Naive B cell (primary cell): ENCODE measurements around the gene KIF25. TPM values are rescaled to one million over a fixed set of nuclear protein-coding genes. Genes with fewer than 3 reads are reported as not detected.
A peak's percentile ranks its signal among the peaks of the same experiment; 100 is the strongest.

ENCODE experiments used
- ATAC-seq, 2 donors: fragments of 150-1000 bp; cut with Tn5 transposase; 2 replicates each; pipeline ENCODE4 v1.10.0; 2021; ENCODE audit warnings: low read depth in 2 of 2, mild to moderate bottlenecking in 2 of 2, moderate library complexity in 2 of 2
- DNase-seq: peaks from one replicate; pipeline ENCODE4 v3.0.0; 2022
- H3K27ac Mint-ChIP-seq, 6 donors: one replicate each; pipeline ENCODE4 v1.8.0; 2020 to 2022; ENCODE audit warnings: mild to moderate bottlenecking in 6 of 6, mixed read lengths in 6 of 6, moderate library complexity in 5 of 6, inconsistent platforms in 2 of 6
- H3K27me3 Mint-ChIP-seq, 3 donors: one replicate each; pipeline ENCODE4 v1.8.0; 2021 to 2022; ENCODE audit warnings: mixed read lengths in 3 of 3, mild to moderate bottlenecking in 1 of 3
- H3K36me3 Mint-ChIP-seq, 2 donors: one replicate each; pipeline ENCODE4 v1.8.0; 2020 to 2022; ENCODE audit warnings: mixed read lengths in 2 of 2, inconsistent platforms in 1 of 2, mild to moderate bottlenecking in 1 of 2
- H3K4me1 Mint-ChIP-seq, 3 donors: one replicate each; pipeline ENCODE4 v1.8.0; 2020 to 2022; ENCODE audit warnings: mixed read lengths in 3 of 3, inconsistent platforms in 1 of 3, mild to moderate bottlenecking in 1 of 3, moderate library complexity in 1 of 3
- H3K4me3 Mint-ChIP-seq, 8 donors: one replicate each; pipeline ENCODE4 v1.8.0; 2020 to 2022; ENCODE audit warnings: mild to moderate bottlenecking in 8 of 8, mixed read lengths in 8 of 8, moderate library complexity in 8 of 8, inconsistent platforms in 2 of 8
- H3K9me3 Mint-ChIP-seq, 7 donors: one replicate each; pipeline ENCODE4 v1.8.0; 2020 to 2022; ENCODE audit warnings: mixed read lengths in 7 of 7, mild to moderate bottlenecking in 5 of 7, inconsistent platforms in 2 of 7, moderate library complexity in 1 of 7
- polyA plus RNA-seq, 6 donors: library from polyadenylated mRNA; unstranded; fragments of 300-500 nt; fragmentation: Illumina TruSeq; gene quantifications; one replicate each; pipeline ENCODE4 v1.2.3, GENCODE V29; 2021; ENCODE audit warnings: low read depth in 6 of 6

KIF25 gene
- polyA plus RNA-seq, 6 donors from 2014 or later = not detected

DNA sequence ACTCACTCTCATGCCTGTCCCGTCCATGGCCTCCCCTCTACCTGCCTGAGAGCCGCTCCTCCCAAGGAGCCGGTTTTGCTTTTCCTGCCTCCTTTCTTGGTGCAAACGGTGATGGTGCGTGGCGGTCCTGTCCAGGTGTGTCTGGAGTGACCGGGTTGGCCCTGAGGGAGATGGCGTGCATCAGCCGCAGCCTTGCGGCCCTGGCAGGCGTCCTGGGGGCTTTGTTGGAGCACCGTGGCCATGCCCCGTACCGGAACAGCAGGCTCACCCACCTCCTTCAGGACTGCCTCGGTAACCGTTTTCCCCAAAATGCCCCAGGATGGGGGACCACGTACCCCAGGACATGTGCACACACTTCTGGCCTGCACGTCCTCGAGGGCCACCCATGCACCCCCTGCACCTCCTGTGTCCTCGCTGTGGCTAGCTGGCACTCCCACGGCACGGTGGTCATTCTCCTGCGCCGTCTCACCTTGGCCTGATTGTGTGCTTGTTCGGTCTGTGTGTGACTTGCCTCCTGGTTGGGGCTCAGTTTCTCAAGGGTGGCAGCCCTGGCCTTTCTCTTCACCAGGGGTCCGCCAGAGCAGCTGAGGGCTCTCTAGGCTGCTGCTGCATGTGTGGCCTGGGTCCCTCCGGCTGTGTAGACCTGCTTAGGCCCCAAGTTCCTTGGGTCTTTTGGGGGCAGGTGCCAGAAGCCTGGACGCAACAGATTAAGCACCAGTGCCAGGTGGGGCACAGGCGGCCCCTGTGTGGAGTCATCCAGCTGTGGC, 45.1 kb downstream of the KIF25 start:
- ATAC-seq (no peak), DNase-seq (no peak)
- Mint-ChIP-seq H3K4me3 (no peak overlapping the region), H3K9me3 (peaks cover 0 to 38% (median 35%) of the 10 kb centered on the region in 7 donors), H3K36me3 (peaks cover 5 to 8% of the 10 kb centered on the region in 2 donors), H3K4me1 (no peaks in the 10 kb centered on the region), H3K27ac (no peak overlapping the region), H3K27me3 (no peaks in the 10 kb centered on the region)

DNA sequence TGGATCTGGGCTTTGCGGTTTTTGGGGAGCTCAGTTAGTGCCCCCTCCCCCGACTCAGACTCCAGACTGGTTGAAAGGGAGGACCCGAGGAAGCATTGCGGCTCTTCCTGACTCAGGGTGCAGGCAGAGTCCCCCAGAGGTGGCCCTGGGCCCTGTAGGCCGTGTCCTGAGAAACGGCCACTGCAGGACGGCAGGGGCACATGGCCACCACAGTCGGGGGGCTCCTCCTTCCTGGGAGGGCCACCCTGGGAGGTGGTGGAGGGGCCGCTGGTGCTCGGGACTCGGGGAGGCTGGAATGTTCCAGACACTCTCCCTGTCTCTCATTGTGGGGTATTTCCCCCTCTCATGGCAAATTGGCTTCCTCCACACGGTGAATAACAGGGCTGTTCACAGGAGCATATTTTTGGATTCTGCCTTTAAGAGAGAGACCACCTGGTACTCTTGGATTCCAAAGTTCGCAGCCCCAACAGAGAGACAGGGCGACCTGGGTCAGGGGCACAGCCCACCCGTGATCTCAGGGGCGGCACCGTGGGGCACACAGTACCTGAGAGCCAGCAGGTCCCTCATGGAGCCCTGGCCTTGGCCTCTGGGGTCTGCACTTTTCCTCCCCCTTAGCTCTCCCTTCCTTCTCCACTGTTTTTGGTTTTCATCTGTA, 45.8 kb downstream of the KIF25 start:
- H3K4me1 Mint-ChIP-seq = no peaks in the 10 kb centered on the region
- peaks cover 0 to 32% (median 28%) of the 10 kb centered on the region in 7 donors for H3K9me3 Mint-ChIP-seq
- ATAC-seq = no peak
- no peak overlapping the region for H3K4me3 Mint-ChIP-seq
- H3K27me3 Mint-ChIP-seq = no peaks in the 10 kb centered on the region
- DNase-seq = no peak
- peaks cover 2 to 5% of the 10 kb centered on the region in 2 donors for H3K36me3 Mint-ChIP-seq
- no peak overlapping the region for H3K27ac Mint-ChIP-seq

DNA sequence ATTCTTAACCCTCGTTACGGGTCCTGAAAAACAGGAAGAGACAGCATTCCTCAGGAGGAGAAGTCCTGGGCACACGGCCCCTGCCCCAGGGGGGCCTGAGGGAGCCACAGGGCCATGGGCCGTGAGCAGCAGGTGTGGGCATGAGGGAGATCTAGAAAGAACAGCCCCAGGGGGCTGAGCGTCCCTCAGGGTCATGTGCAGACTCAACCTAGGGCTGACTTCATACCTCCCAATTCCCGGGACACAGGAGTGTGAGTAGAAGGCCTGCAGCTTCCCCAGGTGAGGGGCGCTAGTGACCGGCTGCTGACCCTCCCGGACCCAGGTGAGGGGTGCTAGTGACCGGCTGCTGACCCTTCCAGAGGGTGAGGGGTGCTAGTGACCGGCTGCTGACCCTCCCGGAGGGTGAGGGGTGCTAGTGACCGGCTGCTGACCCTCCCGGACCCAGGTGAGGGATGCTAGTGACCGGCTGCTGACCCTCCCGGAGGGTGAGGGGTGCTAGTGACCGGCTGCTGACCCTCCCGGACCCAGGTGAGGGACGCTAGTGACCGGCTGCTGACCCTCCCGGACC, 46.5 kb downstream of the KIF25 start:
- ATAC-seq = no peak
- DNase-seq = no peak
- Mint-ChIP-seq H3K4me3 (no peak overlapping the region), H3K36me3 (no peaks in the 10 kb centered on the region), H3K4me1 (no peaks in the 10 kb centered on the region), H3K9me3 (peaks cover 0 to 27% (median 22%) of the 10 kb centered on the region in 7 donors), H3K27me3 (no peaks in the 10 kb centered on the region), H3K27ac (no peak overlapping the region)

- Mint-ChIP-seq H3K27ac (no peak overlapping the region), H3K4me3 (no peak overlapping the region), H3K27me3 (no peaks in the 10 kb centered on the region), H3K4me1 (no peaks in the 10 kb centered on the region), H3K36me3 (no peaks in the 10 kb centered on the region), H3K9me3 (peaks cover 0 to 22% (median 16%) of the 10 kb centered on the region in 7 donors)
- no peak for ATAC-seq
- DNase-seq = no peak
Observed at GRCh38 chr6:168044521-168045130, 47.2 kb downstream of the KIF25 start.

DNA sequence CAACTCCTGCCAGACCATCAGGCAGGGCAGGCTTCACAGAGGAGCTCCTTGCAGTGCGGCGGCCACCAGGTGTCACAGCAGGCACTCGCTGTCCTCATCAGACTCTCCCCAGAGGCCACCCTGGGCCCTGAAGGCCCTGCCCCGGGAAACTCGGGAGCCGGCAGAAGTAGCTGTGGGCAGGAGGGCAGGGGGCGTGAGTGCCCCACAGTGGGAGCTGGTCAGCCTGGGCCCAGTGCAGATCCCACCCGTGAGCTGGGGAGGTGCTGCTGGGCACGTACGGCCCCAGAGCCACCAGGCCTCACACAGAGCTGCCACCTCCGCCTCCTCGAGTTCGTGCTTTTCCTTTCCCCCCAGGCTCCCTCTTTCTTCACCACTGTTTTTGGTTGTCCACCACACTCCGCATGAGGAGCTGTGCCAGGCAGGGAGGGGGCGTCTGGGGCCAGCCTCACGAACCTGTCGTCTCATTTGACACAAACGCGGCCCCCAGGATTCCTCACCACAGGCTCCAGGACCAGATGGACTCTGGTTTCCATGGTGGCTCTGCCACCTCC, 47.7 kb downstream of the KIF25 start:
- ATAC-seq (no peak), DNase-seq (no peak)
- H3K27ac Mint-ChIP-seq = no peak overlapping the region
- H3K36me3 Mint-ChIP-seq = no peaks in the 10 kb centered on the region
- no peaks in the 10 kb centered on the region for H3K4me1 Mint-ChIP-seq
- H3K9me3 Mint-ChIP-seq = peaks cover 0 to 17% (median 10%) of the 10 kb centered on the region in 7 donors
- H3K4me3 Mint-ChIP-seq = no peak overlapping the region
- no peaks in the 10 kb centered on the region for H3K27me3 Mint-ChIP-seq

DNA sequence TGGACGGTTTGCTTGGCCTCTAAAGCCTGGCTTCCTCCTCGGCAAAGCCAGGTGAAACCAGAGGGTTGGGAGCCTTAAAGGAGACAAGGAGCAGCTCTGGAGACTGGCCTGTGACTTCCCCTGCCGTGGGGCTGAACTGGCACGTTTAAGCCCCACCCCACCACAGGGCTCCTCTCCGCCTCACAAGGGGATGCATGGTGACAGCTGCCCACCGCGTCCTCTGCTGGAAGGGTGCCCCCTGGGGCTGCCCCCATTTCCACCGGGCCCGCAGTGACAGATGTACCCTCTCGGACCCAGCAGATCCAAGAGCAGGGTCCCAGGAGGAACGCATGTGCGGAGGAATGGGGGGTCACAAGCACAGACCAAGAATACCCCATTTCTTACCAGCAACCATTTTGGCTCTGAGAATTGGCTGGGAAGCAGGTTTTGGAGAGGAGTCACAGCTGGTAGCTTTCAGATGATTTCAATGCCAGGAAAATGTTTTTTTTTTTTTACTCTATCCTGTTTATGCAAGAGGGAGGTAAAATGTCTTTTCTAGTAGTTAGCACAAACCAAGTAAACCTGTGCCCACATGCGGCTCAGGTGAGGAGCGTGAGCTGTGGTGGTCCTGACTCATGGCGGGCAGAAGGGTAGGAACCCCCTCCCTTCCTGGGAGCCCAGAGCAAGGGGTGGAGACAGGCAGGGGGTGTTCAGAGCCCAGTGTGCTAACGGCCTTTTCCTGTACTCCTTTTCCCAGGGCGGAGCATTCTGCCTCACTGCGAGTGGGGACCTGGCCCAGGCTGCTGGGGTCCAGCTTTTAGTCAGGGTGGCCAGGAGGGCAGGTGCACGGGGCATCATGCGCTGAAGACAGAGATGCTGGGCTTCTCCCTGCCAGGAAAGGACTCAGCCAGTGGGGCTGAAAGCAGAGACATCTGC, 48.5 kb downstream of the KIF25 start:
- Mint-ChIP-seq H3K36me3 (no peaks in the 10 kb centered on the region), H3K27ac (no peak overlapping the region), H3K9me3 (peaks cover 0 to 11% (median 6%) of the 10 kb centered on the region in 7 donors), H3K4me3 (no peak overlapping the region), H3K27me3 (no peaks in the 10 kb centered on the region), H3K4me1 (no peaks in the 10 kb centered on the region)
- DNase-seq (no peak), ATAC-seq (no peak)

DNA sequence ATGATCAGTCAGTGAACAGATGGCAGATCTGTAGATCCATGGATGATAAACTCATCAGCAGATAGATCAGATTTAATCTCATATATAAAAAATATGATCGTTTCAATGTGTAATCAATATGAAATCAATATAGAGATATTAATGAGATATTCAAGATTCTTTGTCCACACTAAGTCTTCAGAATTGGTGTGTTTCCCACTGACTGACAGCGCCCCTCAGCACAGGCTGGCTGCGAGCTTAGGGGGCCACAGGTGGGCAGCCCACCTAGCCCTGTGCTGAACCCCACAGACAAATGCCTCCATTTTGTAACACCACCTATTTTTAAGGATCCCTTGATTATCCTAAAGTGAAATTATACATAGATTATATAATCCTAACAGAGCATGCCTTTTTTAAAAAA, 49.2 kb downstream of the KIF25 start:
- no peak overlapping the region for H3K27ac Mint-ChIP-seq
- no peak overlapping the region for H3K4me3 Mint-ChIP-seq
- H3K4me1 Mint-ChIP-seq = no peaks in the 10 kb centered on the region
- DNase-seq = no peak
- H3K36me3 Mint-ChIP-seq = no peaks in the 10 kb centered on the region
- H3K27me3 Mint-ChIP-seq = no peaks in the 10 kb centered on the region
- peaks cover 0 to 5% (median 3%) of the 10 kb centered on the region in 7 donors for H3K9me3 Mint-ChIP-seq
- ATAC-seq = no peak

GRCh38 chr6:168047841-168048723, 50.6 kb downstream of the KIF25 start:
- Mint-ChIP-seq H3K27me3 (no peaks in the 10 kb centered on the region), H3K4me1 (no peaks in the 10 kb centered on the region), H3K36me3 (no peaks in the 10 kb centered on the region), H3K27ac (peak overlapping the region in 1 of 6 donors; percentile 14), H3K4me3 (no peak overlapping the region), H3K9me3 (no peaks in the 10 kb centered on the region)
- no peak for DNase-seq
- no peak for ATAC-seq

- Mint-ChIP-seq H3K4me3 (no peak overlapping the region), H3K9me3 (no peaks in the 10 kb centered on the region), H3K27ac (no peak overlapping the region), H3K27me3 (no peaks in the 10 kb centered on the region), H3K36me3 (no peaks in the 10 kb centered on the region), H3K4me1 (no peaks in the 10 kb centered on the region)
- ATAC-seq (no peak), DNase-seq (no peak)
Observed at GRCh38 chr6:168048724-168049025, 51.2 kb downstream of the KIF25 start.

- no peak for ATAC-seq
- Mint-ChIP-seq H3K4me1 (no peaks in the 10 kb centered on the region), H3K4me3 (no peak overlapping the region), H3K36me3 (no peaks in the 10 kb centered on the region), H3K9me3 (no peaks in the 10 kb centered on the region), H3K27ac (peak overlapping the region in 1 of 6 donors; percentile 32), H3K27me3 (no peaks in the 10 kb centered on the region)
- DNase-seq = no peak
Observed at GRCh38 chr6:168049277-168049676, 51.8 kb downstream of the KIF25 start.

- H3K27ac Mint-ChIP-seq = no peak overlapping the region
- no peaks in the 10 kb centered on the region for H3K9me3 Mint-ChIP-seq
- no peaks in the 10 kb centered on the region for H3K4me1 Mint-ChIP-seq
- no peak overlapping the region for H3K4me3 Mint-ChIP-seq
- no peaks in the 10 kb centered on the region for H3K27me3 Mint-ChIP-seq
- DNase-seq = no peak
- no peak for ATAC-seq
- H3K36me3 Mint-ChIP-seq = no peaks in the 10 kb centered on the region
Observed at GRCh38 chr6:168049706-168050224, 52.3 kb downstream of the KIF25 start.

DNA sequence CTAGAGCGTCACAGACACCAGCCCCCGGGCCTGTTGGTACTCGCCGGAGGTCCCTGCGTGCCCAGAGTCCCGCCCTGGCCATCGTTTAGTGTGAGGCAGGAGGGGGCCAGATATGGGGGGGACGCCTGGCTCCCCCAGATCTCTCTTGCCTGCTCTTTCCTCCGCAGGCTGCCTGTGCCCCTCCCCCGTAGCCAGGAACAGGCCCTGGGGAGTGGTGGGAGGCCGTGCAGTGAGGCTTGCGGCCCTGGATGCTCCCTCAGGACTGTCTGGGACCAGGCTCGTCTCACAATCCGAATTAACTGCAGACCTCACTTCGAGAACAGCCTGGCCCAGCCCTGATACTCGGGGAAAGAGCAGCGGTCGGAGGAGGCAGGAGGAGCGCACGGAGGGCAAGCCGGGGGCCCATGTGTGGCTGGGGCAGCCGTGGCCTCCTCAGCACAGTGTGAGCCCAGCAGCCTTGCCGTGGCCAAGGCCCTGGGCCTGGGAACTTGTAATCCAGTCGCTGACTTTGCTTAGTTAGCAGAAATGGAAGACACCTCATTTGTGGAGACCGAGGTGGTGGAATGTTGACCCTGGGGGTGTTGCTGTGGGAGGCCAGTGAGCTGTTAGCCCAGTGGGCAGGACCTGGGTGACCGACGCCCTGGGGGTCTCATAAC, 52.9 kb downstream of the KIF25 start:
- DNase-seq (no peak), ATAC-seq (no peak)
- H3K9me3 Mint-ChIP-seq = no peaks in the 10 kb centered on the region
- H3K36me3 Mint-ChIP-seq = no peaks in the 10 kb centered on the region
- H3K27ac Mint-ChIP-seq = no peak overlapping the region
- no peaks in the 10 kb centered on the region for H3K27me3 Mint-ChIP-seq
- H3K4me3 Mint-ChIP-seq = no peak overlapping the region
- no peaks in the 10 kb centered on the region for H3K4me1 Mint-ChIP-seq
